ENCODE results near the gene PNPLA7. TPM values are rescaled to one million over a fixed set of nuclear protein-coding genes. Genes with fewer than 3 reads are reported as not detected.
"Not testable (repeated sequence)": the region's sequence is repeated elsewhere in the genome, so short reads cannot be mapped to it uniquely, and the experiment has no call there.

The PNPLA7 gene
- total RNA-seq, 4 donors from 2014 or later = 24.1 to 44.3 (median 28.2) TPM

DNA sequence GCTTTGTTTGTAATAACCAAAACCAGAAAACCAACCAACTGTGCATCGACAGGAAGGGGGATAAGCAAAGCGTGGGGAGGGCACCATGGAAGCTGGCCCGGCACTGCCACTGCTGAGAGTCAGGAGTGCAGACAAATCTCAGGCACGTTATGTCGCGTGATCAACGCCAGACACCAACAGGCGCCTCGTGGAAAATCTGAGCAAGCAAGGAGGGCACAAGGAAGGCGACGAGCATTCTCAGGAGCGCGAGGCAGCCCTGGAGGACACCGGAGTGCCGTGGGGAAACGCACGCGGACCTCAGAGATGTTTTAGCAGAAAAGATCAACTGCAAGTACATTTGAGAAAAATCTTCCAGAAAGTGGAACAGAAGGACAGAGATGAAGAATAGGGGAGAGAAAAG lies 75.9 kb downstream of the PNPLA7 start:
- WGBS, 2 donors = 96% methylated on average over 18 of the region's 18 CpGs
- no peak for TF ChIP-seq POLR2A (IDR thresholded peaks at IDR 0.05)
- TF ChIP-seq, protein P1, sequence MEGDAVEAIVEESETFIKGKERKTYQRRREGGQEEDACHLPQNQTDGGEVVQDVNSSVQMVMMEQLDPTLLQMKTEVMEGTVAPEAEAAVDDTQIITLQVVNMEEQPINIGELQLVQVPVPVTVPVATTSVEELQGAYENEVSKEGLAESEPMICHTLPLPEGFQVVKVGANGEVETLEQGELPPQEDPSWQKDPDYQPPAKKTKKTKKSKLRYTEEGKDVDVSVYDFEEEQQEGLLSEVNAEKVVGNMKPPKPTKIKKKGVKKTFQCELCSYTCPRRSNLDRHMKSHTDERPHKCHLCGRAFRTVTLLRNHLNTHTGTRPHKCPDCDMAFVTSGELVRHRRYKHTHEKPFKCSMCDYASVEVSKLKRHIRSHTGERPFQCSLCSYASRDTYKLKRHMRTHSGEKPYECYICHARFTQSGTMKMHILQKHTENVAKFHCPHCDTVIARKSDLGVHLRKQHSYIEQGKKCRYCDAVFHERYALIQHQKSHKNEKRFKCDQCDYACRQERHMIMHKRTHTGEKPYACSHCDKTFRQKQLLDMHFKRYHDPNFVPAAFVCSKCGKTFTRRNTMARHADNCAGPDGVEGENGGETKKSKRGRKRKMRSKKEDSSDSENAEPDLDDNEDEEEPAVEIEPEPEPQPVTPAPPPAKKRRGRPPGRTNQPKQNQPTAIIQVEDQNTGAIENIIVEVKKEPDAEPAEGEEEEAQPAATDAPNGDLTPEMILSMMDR (IDR thresholded peaks at IDR 0.05) = no peak
- DNase-seq (ENCODE audit: low spot score in 2 of 2) = no peak
- H3K4me3 ChIP-seq (ENCODE audit: low read depth, poor library complexity, severe bottlenecking) = no peak overlapping the region
- intact Hi-C loops (cut with DNase I; ENCODE audit: low total_unique reads) = no loop called here

DNA sequence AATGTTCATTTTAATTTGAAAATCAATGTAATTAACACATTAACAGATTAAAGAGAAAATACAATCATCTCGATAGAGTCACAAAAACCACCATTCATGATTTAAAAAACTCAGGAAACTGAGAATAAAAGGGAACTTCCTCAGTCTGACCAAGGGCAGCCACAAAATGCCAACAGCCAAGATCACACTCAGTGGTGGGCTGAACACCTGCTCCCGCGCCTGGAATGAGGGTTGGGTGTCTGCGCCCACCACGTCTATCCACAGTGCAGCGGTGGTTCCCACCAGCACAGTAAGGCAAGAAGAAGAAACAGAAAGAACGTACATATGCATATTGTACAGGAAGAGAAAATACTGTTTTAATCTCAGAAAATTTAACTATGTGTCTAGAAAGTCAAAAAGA lies 79.4 kb downstream of the PNPLA7 start:
- DNase-seq (ENCODE audit: low spot score in 2 of 2) = no peak
- intact Hi-C loops (cut with DNase I; ENCODE audit: low total_unique reads) = no loop called here
- H3K4me3 ChIP-seq (ENCODE audit: low read depth, poor library complexity, severe bottlenecking) = no peak overlapping the region
- 75 to 78% methylated on average over 7 of the region's 7 CpGs for WGBS, 2 donors
- TF ChIP-seq, protein P1 (IDR thresholded peaks at IDR 0.05) = no peak
- TF ChIP-seq POLR2A (IDR thresholded peaks at IDR 0.05) = no peak

DNA sequence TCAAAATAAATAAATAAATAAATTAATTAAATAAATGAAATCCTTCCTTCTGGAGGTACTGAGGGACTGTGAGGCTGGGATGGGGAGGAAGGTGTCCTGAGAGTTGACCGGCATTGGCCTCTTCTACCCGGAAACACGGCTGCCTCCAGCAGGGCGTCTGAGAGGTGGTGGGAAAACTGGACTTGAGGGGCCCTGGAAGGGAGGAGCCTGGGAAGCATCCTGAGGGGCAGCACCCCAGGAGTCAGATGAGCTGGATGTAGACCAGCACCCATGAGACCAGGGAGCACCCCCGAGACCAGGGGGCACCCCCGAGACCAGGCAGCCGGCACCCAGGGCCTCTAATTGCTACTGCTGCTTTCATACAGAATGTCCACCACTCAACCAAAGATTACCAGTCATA lies 82.3 kb downstream of the PNPLA7 start:
- no peak for DNase-seq (ENCODE audit: low spot score in 2 of 2)
- no peak overlapping the region for H3K4me3 ChIP-seq (ENCODE audit: low read depth, poor library complexity, severe bottlenecking)
- TF ChIP-seq POLR2A (IDR thresholded peaks at IDR 0.05) = no peak
- TF ChIP-seq, protein P1 (IDR thresholded peaks at IDR 0.05) = no peak
- 92 to 96% methylated on average over 5 to 7 of the region's 7 CpGs for WGBS, 2 donors
- intact Hi-C loops (cut with DNase I; ENCODE audit: low total_unique reads) = no loop called here

DNA sequence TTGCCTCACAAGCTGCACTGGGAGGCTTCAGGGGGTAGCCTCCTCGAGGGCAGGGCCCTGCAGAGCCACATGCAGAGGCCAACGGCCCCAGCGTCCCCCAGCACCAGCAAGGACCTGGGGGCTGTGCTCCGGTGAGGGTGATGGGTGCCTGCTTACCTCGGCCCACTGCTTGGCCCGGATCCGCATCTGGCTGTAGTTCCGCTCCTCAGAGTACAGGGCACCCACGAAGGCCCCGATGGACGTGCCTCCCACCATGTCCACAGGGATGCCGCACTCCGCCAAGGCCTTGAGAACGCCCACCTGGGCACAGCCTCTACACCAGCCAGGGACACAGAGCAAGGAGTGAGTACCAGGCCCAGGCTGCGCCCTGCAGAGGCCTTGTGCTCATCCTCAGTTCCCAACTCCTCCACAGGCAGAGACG lies 83.0 kb downstream of the PNPLA7 start:
- 83 to 94% methylated on average over 7 to 16 of the region's 16 CpGs for WGBS, 2 donors
- no peak overlapping the region for H3K4me3 ChIP-seq (ENCODE audit: low read depth, poor library complexity, severe bottlenecking)
- TF ChIP-seq POLR2A (IDR thresholded peaks at IDR 0.05) = no peak
- TF ChIP-seq, protein P1 (IDR thresholded peaks at IDR 0.05) = no peak
- peak in 1 of 2 donors; percentile 82 for DNase-seq (ENCODE audit: low spot score in 2 of 2)
- intact Hi-C loops (cut with DNase I; ENCODE audit: low total_unique reads) = no loop called here

DNA sequence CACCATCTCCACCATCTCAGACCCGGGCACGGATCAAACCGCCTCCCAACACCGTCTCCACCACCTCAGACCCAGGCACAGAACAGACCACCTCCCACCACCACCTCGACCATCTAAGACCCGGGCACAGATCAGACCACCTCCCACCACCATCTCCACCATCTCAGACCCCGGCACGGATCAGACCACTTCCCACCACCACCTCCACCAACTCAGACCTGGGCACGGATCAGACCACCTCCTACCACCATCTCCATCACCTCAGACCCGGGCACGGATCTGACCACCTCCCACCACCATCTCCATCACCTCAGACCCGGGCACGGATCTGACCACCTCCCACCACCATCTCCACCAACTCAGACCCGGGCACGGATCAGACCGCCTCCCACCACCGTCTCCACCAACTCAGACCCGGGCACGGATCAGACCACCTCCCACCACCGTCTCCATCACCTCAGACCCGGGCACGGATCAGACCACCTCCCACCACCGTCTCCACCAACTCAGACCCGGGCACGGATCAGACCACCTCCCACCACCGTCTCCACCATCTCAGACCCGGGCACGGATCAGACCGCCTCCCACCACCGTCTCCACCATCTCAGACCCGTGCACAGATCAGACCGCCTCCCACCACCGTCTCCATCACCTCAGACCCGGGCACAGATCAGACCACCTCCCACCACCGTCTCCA lies 83.7 kb downstream of the PNPLA7 start:
- DNase-seq (ENCODE audit: low spot score in 2 of 2); H3K4me3 ChIP-seq (ENCODE audit: low read depth, poor library complexity, severe bottlenecking); intact Hi-C loops (cut with DNase I; ENCODE audit: low total_unique reads): not testable (repeated sequence)
- WGBS, 2 donors = 91% methylated on average over 35 of the region's 35 CpGs

DNA sequence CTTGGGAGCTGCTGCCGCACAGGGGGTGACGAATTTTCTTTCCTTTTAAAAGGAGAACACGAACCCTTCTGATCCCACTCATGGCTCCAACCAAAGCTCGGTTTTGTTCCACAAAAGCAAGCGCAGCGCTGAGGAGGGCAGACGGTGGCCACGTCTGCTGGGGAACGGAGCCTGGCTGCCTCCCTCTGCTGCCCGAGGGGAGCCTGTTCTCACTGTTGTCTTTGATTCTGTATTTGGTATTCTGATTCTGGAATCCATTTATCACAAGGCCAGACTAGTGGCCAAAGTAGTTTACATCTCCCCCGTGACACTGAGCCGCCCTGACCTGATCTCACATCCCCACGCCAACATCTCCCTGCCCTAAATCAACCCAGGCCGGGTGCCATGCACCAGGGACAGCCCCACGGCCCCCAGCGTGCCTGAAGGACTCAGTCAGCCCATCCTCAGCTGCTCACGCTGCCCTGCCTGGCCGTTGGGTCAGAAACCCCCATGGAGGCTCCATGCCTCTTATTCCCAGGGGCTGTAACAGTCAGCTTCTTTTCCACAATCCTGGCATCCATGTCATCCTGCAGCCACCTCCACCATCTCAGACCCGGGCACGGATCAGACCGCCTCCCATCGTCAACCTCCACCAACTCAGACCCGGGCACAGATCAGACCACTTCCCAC lies 84.3 kb downstream of the PNPLA7 start:
- TF ChIP-seq POLR2A (IDR thresholded peaks at IDR 0.05) = no peak
- TF ChIP-seq, protein P1 (IDR thresholded peaks at IDR 0.05) = no peak
- intact Hi-C loops (cut with DNase I; ENCODE audit: low total_unique reads) = no loop called here
- DNase-seq (ENCODE audit: low spot score in 2 of 2) = no peak
- no peak overlapping the region for H3K4me3 ChIP-seq (ENCODE audit: low read depth, poor library complexity, severe bottlenecking)
- whole genome bisulfite sequencing, 2 donors = 89 to 91% methylated on average over 21 to 23 of the region's 23 CpGs

All from lower leg skin (tissue), 4 donors.